ENCODE measurements around the gene ATMIN. TPM values are rescaled to one million over a fixed set of nuclear protein-coding genes. Genes with fewer than 3 reads are reported as not detected.

ATMIN gene, protein sequence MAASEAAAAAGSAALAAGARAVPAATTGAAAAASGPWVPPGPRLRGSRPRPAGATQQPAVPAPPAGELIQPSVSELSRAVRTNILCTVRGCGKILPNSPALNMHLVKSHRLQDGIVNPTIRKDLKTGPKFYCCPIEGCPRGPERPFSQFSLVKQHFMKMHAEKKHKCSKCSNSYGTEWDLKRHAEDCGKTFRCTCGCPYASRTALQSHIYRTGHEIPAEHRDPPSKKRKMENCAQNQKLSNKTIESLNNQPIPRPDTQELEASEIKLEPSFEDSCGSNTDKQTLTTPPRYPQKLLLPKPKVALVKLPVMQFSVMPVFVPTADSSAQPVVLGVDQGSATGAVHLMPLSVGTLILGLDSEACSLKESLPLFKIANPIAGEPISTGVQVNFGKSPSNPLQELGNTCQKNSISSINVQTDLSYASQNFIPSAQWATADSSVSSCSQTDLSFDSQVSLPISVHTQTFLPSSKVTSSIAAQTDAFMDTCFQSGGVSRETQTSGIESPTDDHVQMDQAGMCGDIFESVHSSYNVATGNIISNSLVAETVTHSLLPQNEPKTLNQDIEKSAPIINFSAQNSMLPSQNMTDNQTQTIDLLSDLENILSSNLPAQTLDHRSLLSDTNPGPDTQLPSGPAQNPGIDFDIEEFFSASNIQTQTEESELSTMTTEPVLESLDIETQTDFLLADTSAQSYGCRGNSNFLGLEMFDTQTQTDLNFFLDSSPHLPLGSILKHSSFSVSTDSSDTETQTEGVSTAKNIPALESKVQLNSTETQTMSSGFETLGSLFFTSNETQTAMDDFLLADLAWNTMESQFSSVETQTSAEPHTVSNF
- 50.5 and 53.3 TPM in 2 replicates for total RNA-seq

GRCh38 chr16:81035398-81035974 lies at the start of gene ATMIN:
TSS of gene ATMIN (plus strand) at chr16:81035842. CDS start at chr16:81035871, 29 bp downstream.

GRCh38 chr16:81006813-81007695 lies 28.6 kb upstream of the ATMIN start, which contains the start of the genes CENPN and CMC2:
TSS of gene CENPN (plus strand) at chr16:81007214. CDS start at chr16:81011940, 4,726 bp downstream.
TSS of gene CMC2 (minus strand) at chr16:81006885. CDS start at chr16:80997394, 9,491 bp downstream.

GRCh38 chr16:81077076-81077940 lies 41.7 kb downstream of the ATMIN start, which contains the start of gene C16orf46:
TSS of gene C16orf46 (minus strand) at chr16:81077238. CDS start at chr16:81063955, 13,283 bp downstream.

GRCh38 chr16:81095953-81096714 lies 60.5 kb downstream of the ATMIN start, which contains the start of gene GCSH:
TSS of gene GCSH (minus strand) at chr16:81096395. CDS start at chr16:81096278, 117 bp downstream.

Other genes starting within 250 kb of the ATMIN start
- 6.5 and 11.8 TPM in 2 replicates for gene CDYL2, start 231.2 kb upstream of the ATMIN start, total RNA-seq
- gene CMC2, start 29.0 kb upstream of the ATMIN start, total RNA-seq = 29.6 and 30.7 TPM in 2 replicates
- 14.8 and 24.9 TPM in 2 replicates for gene CENPN, start 28.6 kb upstream of the ATMIN start, total RNA-seq
- 0.43 and 1.0 TPM in 2 replicates for gene C16orf46, start 41.4 kb downstream of the ATMIN start, total RNA-seq
- 8.3 and 14.8 TPM in 2 replicates for gene GCSH, start 60.6 kb downstream of the ATMIN start, total RNA-seq
- gene BCO1, start 202.8 kb downstream of the ATMIN start, total RNA-seq = 0.07 TPM in 1 of 2 replicates, not detected in the other

Measured in smooth muscle cell of the pulmonary artery (primary cell).